ENCODE data around the gene MCM3AP. TPM values are rescaled to one million over a fixed set of nuclear protein-coding genes. Genes with fewer than 3 reads are reported as not detected.
A peak's percentile ranks its signal among the peaks of the same experiment; 100 is the strongest.

The MCM3AP gene
- total and polyA plus RNA-seq, 9 of the 15 experiments (the other 6 are each of a cell fraction or from before 2014, with no cell fraction given) = 6.5 to 179 (median 69.6) TPM

DNA sequence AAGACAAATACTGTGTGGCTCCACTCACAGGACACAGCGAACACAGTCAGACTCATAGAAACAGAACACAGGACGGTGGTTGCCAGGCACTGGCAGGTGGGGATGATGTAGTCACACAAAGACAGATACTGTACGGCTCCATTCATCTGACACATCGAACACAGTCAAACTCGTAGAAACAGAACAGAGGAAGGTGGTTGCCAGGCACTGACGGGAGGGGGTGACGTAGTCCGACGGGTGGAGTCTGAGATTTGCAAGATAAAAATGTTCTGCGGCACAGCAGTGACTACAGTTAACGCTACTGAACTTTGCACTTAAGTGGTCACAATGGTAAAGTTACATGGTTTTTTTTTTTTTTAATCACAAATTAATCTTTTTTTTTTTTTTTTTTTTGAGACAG is 19.5 kb upstream of the MCM3AP start (continued):
- TF ChIP-seq, protein P1, sequence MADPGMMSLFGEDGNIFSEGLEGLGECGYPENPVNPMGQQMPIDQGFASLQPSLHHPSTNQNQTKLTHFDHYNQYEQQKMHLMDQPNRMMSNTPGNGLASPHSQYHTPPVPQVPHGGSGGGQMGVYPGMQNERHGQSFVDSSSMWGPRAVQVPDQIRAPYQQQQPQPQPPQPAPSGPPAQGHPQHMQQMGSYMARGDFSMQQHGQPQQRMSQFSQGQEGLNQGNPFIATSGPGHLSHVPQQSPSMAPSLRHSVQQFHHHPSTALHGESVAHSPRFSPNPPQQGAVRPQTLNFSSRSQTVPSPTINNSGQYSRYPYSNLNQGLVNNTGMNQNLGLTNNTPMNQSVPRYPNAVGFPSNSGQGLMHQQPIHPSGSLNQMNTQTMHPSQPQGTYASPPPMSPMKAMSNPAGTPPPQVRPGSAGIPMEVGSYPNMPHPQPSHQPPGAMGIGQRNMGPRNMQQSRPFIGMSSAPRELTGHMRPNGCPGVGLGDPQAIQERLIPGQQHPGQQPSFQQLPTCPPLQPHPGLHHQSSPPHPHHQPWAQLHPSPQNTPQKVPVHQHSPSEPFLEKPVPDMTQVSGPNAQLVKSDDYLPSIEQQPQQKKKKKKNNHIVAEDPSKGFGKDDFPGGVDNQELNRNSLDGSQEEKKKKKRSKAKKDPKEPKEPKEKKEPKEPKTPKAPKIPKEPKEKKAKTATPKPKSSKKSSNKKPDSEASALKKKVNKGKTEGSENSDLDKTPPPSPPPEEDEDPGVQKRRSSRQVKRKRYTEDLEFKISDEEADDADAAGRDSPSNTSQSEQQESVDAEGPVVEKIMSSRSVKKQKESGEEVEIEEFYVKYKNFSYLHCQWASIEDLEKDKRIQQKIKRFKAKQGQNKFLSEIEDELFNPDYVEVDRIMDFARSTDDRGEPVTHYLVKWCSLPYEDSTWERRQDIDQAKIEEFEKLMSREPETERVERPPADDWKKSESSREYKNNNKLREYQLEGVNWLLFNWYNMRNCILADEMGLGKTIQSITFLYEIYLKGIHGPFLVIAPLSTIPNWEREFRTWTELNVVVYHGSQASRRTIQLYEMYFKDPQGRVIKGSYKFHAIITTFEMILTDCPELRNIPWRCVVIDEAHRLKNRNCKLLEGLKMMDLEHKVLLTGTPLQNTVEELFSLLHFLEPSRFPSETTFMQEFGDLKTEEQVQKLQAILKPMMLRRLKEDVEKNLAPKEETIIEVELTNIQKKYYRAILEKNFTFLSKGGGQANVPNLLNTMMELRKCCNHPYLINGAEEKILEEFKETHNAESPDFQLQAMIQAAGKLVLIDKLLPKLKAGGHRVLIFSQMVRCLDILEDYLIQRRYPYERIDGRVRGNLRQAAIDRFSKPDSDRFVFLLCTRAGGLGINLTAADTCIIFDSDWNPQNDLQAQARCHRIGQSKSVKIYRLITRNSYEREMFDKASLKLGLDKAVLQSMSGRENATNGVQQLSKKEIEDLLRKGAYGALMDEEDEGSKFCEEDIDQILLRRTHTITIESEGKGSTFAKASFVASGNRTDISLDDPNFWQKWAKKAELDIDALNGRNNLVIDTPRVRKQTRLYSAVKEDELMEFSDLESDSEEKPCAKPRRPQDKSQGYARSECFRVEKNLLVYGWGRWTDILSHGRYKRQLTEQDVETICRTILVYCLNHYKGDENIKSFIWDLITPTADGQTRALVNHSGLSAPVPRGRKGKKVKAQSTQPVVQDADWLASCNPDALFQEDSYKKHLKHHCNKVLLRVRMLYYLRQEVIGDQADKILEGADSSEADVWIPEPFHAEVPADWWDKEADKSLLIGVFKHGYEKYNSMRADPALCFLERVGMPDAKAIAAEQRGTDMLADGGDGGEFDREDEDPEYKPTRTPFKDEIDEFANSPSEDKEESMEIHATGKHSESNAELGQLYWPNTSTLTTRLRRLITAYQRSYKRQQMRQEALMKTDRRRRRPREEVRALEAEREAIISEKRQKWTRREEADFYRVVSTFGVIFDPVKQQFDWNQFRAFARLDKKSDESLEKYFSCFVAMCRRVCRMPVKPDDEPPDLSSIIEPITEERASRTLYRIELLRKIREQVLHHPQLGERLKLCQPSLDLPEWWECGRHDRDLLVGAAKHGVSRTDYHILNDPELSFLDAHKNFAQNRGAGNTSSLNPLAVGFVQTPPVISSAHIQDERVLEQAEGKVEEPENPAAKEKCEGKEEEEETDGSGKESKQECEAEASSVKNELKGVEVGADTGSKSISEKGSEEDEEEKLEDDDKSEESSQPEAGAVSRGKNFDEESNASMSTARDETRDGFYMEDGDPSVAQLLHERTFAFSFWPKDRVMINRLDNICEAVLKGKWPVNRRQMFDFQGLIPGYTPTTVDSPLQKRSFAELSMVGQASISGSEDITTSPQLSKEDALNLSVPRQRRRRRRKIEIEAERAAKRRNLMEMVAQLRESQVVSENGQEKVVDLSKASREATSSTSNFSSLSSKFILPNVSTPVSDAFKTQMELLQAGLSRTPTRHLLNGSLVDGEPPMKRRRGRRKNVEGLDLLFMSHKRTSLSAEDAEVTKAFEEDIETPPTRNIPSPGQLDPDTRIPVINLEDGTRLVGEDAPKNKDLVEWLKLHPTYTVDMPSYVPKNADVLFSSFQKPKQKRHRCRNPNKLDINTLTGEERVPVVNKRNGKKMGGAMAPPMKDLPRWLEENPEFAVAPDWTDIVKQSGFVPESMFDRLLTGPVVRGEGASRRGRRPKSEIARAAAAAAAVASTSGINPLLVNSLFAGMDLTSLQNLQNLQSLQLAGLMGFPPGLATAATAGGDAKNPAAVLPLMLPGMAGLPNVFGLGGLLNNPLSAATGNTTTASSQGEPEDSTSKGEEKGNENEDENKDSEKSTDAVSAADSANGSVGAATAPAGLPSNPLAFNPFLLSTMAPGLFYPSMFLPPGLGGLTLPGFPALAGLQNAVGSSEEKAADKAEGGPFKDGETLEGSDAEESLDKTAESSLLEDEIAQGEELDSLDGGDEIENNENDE (IDR thresholded peaks at IDR 0.05; ENCODE audit: low read depth, low read length) = no peak
- TF ChIP-seq NR2C1 (IDR thresholded peaks at IDR 0.05) = no peak
- TF ChIP-seq NR2C1 (tag; IDR thresholded peaks at IDR 0.05) = no peak
- TF ChIP-seq BCL6 (CRISPR knock-in tag; IDR thresholded peaks at IDR 0.05) = no peak
- TF ChIP-seq TAL1 (IDR thresholded peaks at IDR 0.05) = no peak
- TF ChIP-seq CREB1 (IDR thresholded peaks at IDR 0.05) = no peak
- peak; percentile 59; the same call in 1 of the 2 replicates for TF ChIP-seq CREB1 (CRISPR knock-in tag; IDR thresholded peaks at IDR 0.05)
- TF ChIP-seq RFX1 (IDR thresholded peaks at IDR 0.05) = peak; percentile 72
- TF ChIP-seq ATF1 (CRISPR knock-in tag; IDR thresholded peaks at IDR 0.05) = no peak
- TF ChIP-seq ATF1 (tag; IDR thresholded peaks at IDR 0.05) = peak; percentile 83
- TF ChIP-seq ZNF445 (CRISPR knock-in tag; IDR thresholded peaks at IDR 0.05; ENCODE audit: low read depth) = no peak
- no peak for TF ChIP-seq MIER1 (IDR thresholded peaks at IDR 0.05; ENCODE audit: low read depth)
- no peak for TF ChIP-seq NR2C2 (CRISPR knock-in tag; IDR thresholded peaks at IDR 0.05)
- 0 out of 2 replicates have a peak, but pooled peaks have one; percentile 40 for TF ChIP-seq NR2C2 (tag; IDR thresholded peaks at IDR 0.05)
- no peak for TF ChIP-seq C11orf30 (IDR thresholded peaks at IDR 0.05; ENCODE audit: low read depth)
- TF ChIP-seq HDAC6 (IDR thresholded peaks at IDR 0.05; ENCODE audit: low read depth, low read length) = no peak
- no peak for TF ChIP-seq PTBP1 (IDR thresholded peaks at IDR 0.05; ENCODE audit: low read depth, low read length)
- no peak for TF ChIP-seq KLF6 (CRISPR knock-in tag; IDR thresholded peaks at IDR 0.05; ENCODE audit: borderline replicate concordance)

All from K562 (cell line).